ENCODE measurements around the gene BMP5. TPM values are rescaled to one million over a fixed set of nuclear protein-coding genes. Genes with fewer than 3 reads are reported as not detected.

The BMP5 gene
- total RNA-seq, 4 donors from 2014 or later = 0.13 TPM; not detected in 3

GRCh38 chr6:55886185-55886836 lies 10.9 kb upstream of the BMP5 start:
- no peak for TF ChIP-seq EP300 (IDR thresholded peaks at IDR 0.05)
- TF ChIP-seq POLR2AphosphoS5 (IDR thresholded peaks at IDR 0.05) = no peak
- no peak for TF ChIP-seq CTCF (IDR thresholded peaks at IDR 0.05)
- TF ChIP-seq POLR2A (IDR thresholded peaks at IDR 0.05) = no peak
- H3K27ac ChIP-seq = no peak overlapping the region
- H3K4me1 ChIP-seq = peaks cover 13% of the 10 kb centered on the region
- WGBS = 71% methylated on average over 3 of the region's 3 CpGs
- H3K27me3 ChIP-seq = no peaks in the 10 kb centered on the region
- DNase-seq (ENCODE audit: low spot score in 2 of 2) = no peak
- no peak overlapping the region for H3K4me3 ChIP-seq
- no peaks in the 10 kb centered on the region for H3K9me3 ChIP-seq
- H3K36me3 ChIP-seq = no peaks in the 10 kb centered on the region

- WGBS = 60% methylated on average over 1 of the region's 1 CpG
- no peak for DNase-seq (ENCODE audit: low spot score in 2 of 2)
- H3K9me3 ChIP-seq = no peaks in the 10 kb centered on the region
- peaks cover 13% of the 10 kb centered on the region for H3K4me1 ChIP-seq
- no peaks in the 10 kb centered on the region for H3K36me3 ChIP-seq
- no peaks in the 10 kb centered on the region for H3K27me3 ChIP-seq
- H3K4me3 ChIP-seq = no peak overlapping the region
- H3K27ac ChIP-seq = no peak overlapping the region
- no peak for TF ChIP-seq POLR2A (IDR thresholded peaks at IDR 0.05)
- TF ChIP-seq CTCF (IDR thresholded peaks at IDR 0.05) = no peak
- no peak for TF ChIP-seq POLR2AphosphoS5 (IDR thresholded peaks at IDR 0.05)
- TF ChIP-seq EP300 (IDR thresholded peaks at IDR 0.05) = no peak
Observed at GRCh38 chr6:55882718-55883569, 7.6 kb upstream of the BMP5 start.

GRCh38 chr6:55877283-55877682 lies 1.9 kb upstream of the BMP5 start:
- Histone ChIP-seq H3K4me1 (peaks cover 2% of the 10 kb centered on the region), H3K4me3 (no peak overlapping the region), H3K36me3 (no peaks in the 10 kb centered on the region), H3K9me3 (no peaks in the 10 kb centered on the region), H3K27me3 (no peaks in the 10 kb centered on the region), H3K27ac (no peak overlapping the region)
- DNase-seq (ENCODE audit: low spot score in 2 of 2) = no peak
- no peak for TF ChIP-seq POLR2A (IDR thresholded peaks at IDR 0.05)
- TF ChIP-seq CTCF (IDR thresholded peaks at IDR 0.05) = no peak
- no peak for TF ChIP-seq POLR2AphosphoS5 (IDR thresholded peaks at IDR 0.05)
- no peak for TF ChIP-seq EP300 (IDR thresholded peaks at IDR 0.05)
- 61% methylated on average over 3 of the region's 3 CpGs for WGBS

- no peaks in the 10 kb centered on the region for H3K4me1 ChIP-seq
- DNase-seq (ENCODE audit: low spot score in 2 of 2) = no peak
- no peak overlapping the region for H3K4me3 ChIP-seq
- no peak overlapping the region for H3K27ac ChIP-seq
- no peaks in the 10 kb centered on the region for H3K27me3 ChIP-seq
- TF ChIP-seq POLR2AphosphoS5 (IDR thresholded peaks at IDR 0.05) (no peak), EP300 (IDR thresholded peaks at IDR 0.05) (no peak), CTCF (IDR thresholded peaks at IDR 0.05) (no peak), POLR2A (IDR thresholded peaks at IDR 0.05) (no peak)
- 90% methylated on average over 6 of the region's 6 CpGs for WGBS
- no peaks in the 10 kb centered on the region for H3K36me3 ChIP-seq
- no peaks in the 10 kb centered on the region for H3K9me3 ChIP-seq
Observed at GRCh38 chr6:55874316-55874715, 1.1 kb downstream of the BMP5 start.

- TF ChIP-seq EP300 (IDR thresholded peaks at IDR 0.05) = no peak
- TF ChIP-seq POLR2AphosphoS5 (IDR thresholded peaks at IDR 0.05) = no peak
- no peak for TF ChIP-seq CTCF (IDR thresholded peaks at IDR 0.05)
- no peak for TF ChIP-seq POLR2A (IDR thresholded peaks at IDR 0.05)
- H3K36me3 ChIP-seq = no peaks in the 10 kb centered on the region
- H3K4me1 ChIP-seq = no peaks in the 10 kb centered on the region
- no peak for DNase-seq (ENCODE audit: low spot score in 2 of 2)
- WGBS = 74% methylated on average over 3 of the region's 3 CpGs
- no peak overlapping the region for H3K27ac ChIP-seq
- no peaks in the 10 kb centered on the region for H3K9me3 ChIP-seq
- H3K27me3 ChIP-seq = no peaks in the 10 kb centered on the region
- no peak overlapping the region for H3K4me3 ChIP-seq
Observed at GRCh38 chr6:55872866-55873265, 2.5 kb downstream of the BMP5 start.

All from suprapubic skin (tissue), 4 donors.